Measurements from ENCODE around the gene CCDC149. TPM values are rescaled to one million over a fixed set of nuclear protein-coding genes. Genes with fewer than 3 reads are reported as not detected.

CCDC149 gene
- total RNA-seq, 1 experiment from 2014 or later: 5.3 TPM

DNA sequence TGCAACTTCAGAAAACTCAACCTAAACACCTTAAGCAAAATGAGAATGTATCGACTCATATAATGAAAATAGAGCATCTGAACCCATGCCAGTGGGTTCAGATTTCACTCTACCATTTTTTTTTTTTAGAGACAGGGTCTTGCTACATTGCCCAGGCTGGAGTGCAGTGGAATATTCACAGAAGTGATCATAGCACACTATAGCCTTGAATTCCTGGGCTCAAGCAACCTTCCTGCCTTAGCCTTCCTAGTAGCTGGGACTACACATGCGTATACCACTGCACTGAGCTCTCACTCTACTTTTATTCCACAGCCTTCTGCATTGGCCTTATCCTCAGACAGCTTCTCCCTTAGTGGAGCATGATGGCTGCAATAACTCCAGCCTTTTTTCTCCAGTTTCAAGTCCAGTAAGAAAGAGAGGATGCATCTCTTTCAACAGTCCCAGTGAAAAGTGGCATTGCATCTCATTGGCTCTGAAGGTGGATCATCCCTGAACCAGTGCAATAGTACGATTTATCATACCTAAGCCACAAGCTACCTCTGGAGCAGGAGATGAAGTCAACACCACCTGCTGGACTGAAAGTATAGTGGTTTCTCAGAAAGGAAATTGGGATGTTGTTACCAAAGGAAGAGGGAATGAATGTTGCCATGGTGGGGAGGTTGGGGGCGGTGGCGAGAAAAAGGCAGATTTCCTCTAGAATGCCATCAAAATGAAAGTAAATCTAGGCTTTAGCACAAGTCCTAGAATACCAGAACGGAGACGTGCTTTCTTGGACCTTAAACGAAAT lies 119.4 kb downstream of the CCDC149 start:
- peaks cover 15% of the 10 kb centered on the region; the same call in 1 of the 2 replicates for H3K27me3 ChIP-seq (ENCODE audit: insufficient read depth, low read length)
- H3K27ac ChIP-seq (ENCODE audit: low read depth, low read length): no peak overlapping the region
- TF ChIP-seq, protein P1, sequence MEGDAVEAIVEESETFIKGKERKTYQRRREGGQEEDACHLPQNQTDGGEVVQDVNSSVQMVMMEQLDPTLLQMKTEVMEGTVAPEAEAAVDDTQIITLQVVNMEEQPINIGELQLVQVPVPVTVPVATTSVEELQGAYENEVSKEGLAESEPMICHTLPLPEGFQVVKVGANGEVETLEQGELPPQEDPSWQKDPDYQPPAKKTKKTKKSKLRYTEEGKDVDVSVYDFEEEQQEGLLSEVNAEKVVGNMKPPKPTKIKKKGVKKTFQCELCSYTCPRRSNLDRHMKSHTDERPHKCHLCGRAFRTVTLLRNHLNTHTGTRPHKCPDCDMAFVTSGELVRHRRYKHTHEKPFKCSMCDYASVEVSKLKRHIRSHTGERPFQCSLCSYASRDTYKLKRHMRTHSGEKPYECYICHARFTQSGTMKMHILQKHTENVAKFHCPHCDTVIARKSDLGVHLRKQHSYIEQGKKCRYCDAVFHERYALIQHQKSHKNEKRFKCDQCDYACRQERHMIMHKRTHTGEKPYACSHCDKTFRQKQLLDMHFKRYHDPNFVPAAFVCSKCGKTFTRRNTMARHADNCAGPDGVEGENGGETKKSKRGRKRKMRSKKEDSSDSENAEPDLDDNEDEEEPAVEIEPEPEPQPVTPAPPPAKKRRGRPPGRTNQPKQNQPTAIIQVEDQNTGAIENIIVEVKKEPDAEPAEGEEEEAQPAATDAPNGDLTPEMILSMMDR (IDR thresholded peaks at IDR 0.05 in 2 of 3, conservative IDR thresholded peaks at IDR 0.05 in 1 of 3; ENCODE audit: borderline replicate concordance in 1 of 3, insufficient read depth in 1 of 3, low read depth in 2 of 3, low read length in 2 of 3): peak; percentile 18 to 41 (median 40); a peak in 5 of 6 replicates
- TF ChIP-seq RAD21 (IDR thresholded peaks at IDR 0.05; ENCODE audit: low read depth): peak; percentile 49
- TF ChIP-seq ZFX (IDR thresholded peaks at IDR 0.05): no peak
- TF ChIP-seq CEBPB (IDR thresholded peaks at IDR 0.05; ENCODE audit: low read depth): no peak
- no peaks in the 10 kb centered on the region for H3K79me2 ChIP-seq (ENCODE audit: insufficient read depth, low read length)
- intact Hi-C loops (cut with micrococcal nuclease): loop anchor here (10.0 kb wide), 1 partner anchor 309 kb away; no protein-coding TSS in a partner anchor
- ATAC-seq: peak; percentile 76
- no peak overlapping the region for H3K9ac ChIP-seq (ENCODE audit: low read length)
- ChIA-PET CTCF (interaction anchor here (0.6 to 1.4 kb wide), 3 partner anchors 10 to 315 kb away, joined by 3 to 4 read pairs (median 4); no protein-coding TSS in a partner anchor), POLR2A (no interaction called here), RAD21 (ENCODE audit: low non-redundant PET in 1 of 2, low total read pairs in 2 of 2, uncharacterized antibody in 2 of 2, unreplicated experiment in 2 of 2) (no interaction called here)
- H2AFZ ChIP-seq (ENCODE audit: low read depth, low read length, poor library complexity, severe bottlenecking): no peak overlapping the region
- no peak overlapping the region for H3K4me2 ChIP-seq (ENCODE audit: low read length)
- H3K4me1 ChIP-seq (ENCODE audit: control insufficient read depth in 1 of 2, insufficient read depth in 2 of 2, low read length in 2 of 2): no peaks in the 10 kb centered on the region
- no peaks in the 10 kb centered on the region for H3K9me3 ChIP-seq (ENCODE audit: control insufficient read depth in 1 of 2, insufficient read depth in 1 of 2, low read depth in 1 of 2, low read length in 2 of 2)
- no peaks in the 10 kb centered on the region for H3K9me2 ChIP-seq (ENCODE audit: insufficient read depth)
- no peaks in the 10 kb centered on the region for H4K20me1 ChIP-seq (ENCODE audit: insufficient read depth)
- H3K36me3 ChIP-seq (ENCODE audit: control insufficient read depth in 1 of 2, insufficient read depth in 2 of 2, low read length in 2 of 2): no peaks in the 10 kb centered on the region
- no peak overlapping the region for H3K4me3 ChIP-seq (replicated peaks in 1 of 2; ENCODE audit: low read depth in 1 of 2, low read length in 2 of 2)
- no TSS peak for BruUV-seq (replicated peaks)
- DNase-seq (ENCODE audit: low read depth, low spot score): peak; percentile 8

GRCh38 chr4:24792552-24792951 lies 120.3 kb downstream of the CCDC149 start:
- no peaks in the 10 kb centered on the region for H3K36me3 ChIP-seq (ENCODE audit: control insufficient read depth in 1 of 2, insufficient read depth in 2 of 2, low read length in 2 of 2)
- intact Hi-C loops (cut with micrococcal nuclease): loop anchor here (10.0 kb wide), 1 partner anchor 308 kb away; no protein-coding TSS in a partner anchor
- ChIA-PET RAD21 (ENCODE audit: low non-redundant PET in 1 of 2, low total read pairs in 2 of 2, uncharacterized antibody in 2 of 2, unreplicated experiment in 2 of 2) (no interaction called here), POLR2A (no interaction called here), CTCF (no interaction called here)
- H3K27me3 ChIP-seq (ENCODE audit: insufficient read depth, low read length): peaks cover 15% of the 10 kb centered on the region; the same call in 1 of the 2 replicates
- no peak overlapping the region for H3K9ac ChIP-seq (ENCODE audit: low read length)
- no peak overlapping the region for H3K27ac ChIP-seq (ENCODE audit: low read depth, low read length)
- H4K20me1 ChIP-seq (ENCODE audit: insufficient read depth): no peaks in the 10 kb centered on the region
- no peaks in the 10 kb centered on the region for H3K9me3 ChIP-seq (ENCODE audit: control insufficient read depth in 1 of 2, insufficient read depth in 1 of 2, low read depth in 1 of 2, low read length in 2 of 2)
- no TSS peak for BruUV-seq (replicated peaks)
- H3K4me3 ChIP-seq (replicated peaks in 1 of 2; ENCODE audit: low read depth in 1 of 2, low read length in 2 of 2): no peak overlapping the region
- no peak for DNase-seq (ENCODE audit: low read depth, low spot score)
- no peak overlapping the region for H3K4me2 ChIP-seq (ENCODE audit: low read length)
- H2AFZ ChIP-seq (ENCODE audit: low read depth, low read length, poor library complexity, severe bottlenecking): no peak overlapping the region
- H3K79me2 ChIP-seq (ENCODE audit: insufficient read depth, low read length): no peaks in the 10 kb centered on the region
- ATAC-seq: no peak
- H3K4me1 ChIP-seq (ENCODE audit: control insufficient read depth in 1 of 2, insufficient read depth in 2 of 2, low read length in 2 of 2): no peaks in the 10 kb centered on the region
- no peaks in the 10 kb centered on the region for H3K9me2 ChIP-seq (ENCODE audit: insufficient read depth)
- TF ChIP-seq FOSL1 (IDR thresholded peaks at IDR 0.05; ENCODE audit: low read depth): no peak
- no peak for TF ChIP-seq RAD21 (IDR thresholded peaks at IDR 0.05; ENCODE audit: low read depth)
- TF ChIP-seq POLR2AphosphoS5 (IDR thresholded peaks at IDR 0.05; ENCODE audit: low read depth, low read length): no peak
- TF ChIP-seq EGR1 (IDR thresholded peaks at IDR 0.05; ENCODE audit: low read depth): no peak
- no peak for TF ChIP-seq ELF1 (IDR thresholded peaks at IDR 0.05; ENCODE audit: borderline replicate concordance, low read depth)
- TF ChIP-seq POLR2A (IDR thresholded peaks at IDR 0.05; ENCODE audit: borderline replicate concordance, extremely low read depth, insufficient read depth, insufficient read length): no peak
- TF ChIP-seq, protein P1 (IDR thresholded peaks at IDR 0.05 in 2 of 3, conservative IDR thresholded peaks at IDR 0.05 in 1 of 3; ENCODE audit: borderline replicate concordance in 1 of 3, insufficient read depth in 1 of 3, low read depth in 2 of 3, low read length in 2 of 3): no peak
- TF ChIP-seq SIN3A (IDR thresholded peaks at IDR 0.05; ENCODE audit: low read depth): no peak
- TF ChIP-seq CBX3 (IDR thresholded peaks at IDR 0.05; ENCODE audit: low read depth): no peak
- TF ChIP-seq JUND (IDR thresholded peaks at IDR 0.05): no peak
- no peak for TF ChIP-seq ZNF274 (IDR thresholded peaks at IDR 0.05; ENCODE audit: low read depth, low read length)
